Activated CD4-positive, CD25-positive, alpha-beta regulatory T cell treated with anti-CD3 and anti-CD28 coated beads, Interleukin-2, amount 50 U/mL, for 72 hours (primary cell): ENCODE data around the gene RS1.

Experiments used
- DNase-seq: peaks from one replicate; pipeline ENCODE4 v3.0.0; 2021

The RS1 gene

DNA sequence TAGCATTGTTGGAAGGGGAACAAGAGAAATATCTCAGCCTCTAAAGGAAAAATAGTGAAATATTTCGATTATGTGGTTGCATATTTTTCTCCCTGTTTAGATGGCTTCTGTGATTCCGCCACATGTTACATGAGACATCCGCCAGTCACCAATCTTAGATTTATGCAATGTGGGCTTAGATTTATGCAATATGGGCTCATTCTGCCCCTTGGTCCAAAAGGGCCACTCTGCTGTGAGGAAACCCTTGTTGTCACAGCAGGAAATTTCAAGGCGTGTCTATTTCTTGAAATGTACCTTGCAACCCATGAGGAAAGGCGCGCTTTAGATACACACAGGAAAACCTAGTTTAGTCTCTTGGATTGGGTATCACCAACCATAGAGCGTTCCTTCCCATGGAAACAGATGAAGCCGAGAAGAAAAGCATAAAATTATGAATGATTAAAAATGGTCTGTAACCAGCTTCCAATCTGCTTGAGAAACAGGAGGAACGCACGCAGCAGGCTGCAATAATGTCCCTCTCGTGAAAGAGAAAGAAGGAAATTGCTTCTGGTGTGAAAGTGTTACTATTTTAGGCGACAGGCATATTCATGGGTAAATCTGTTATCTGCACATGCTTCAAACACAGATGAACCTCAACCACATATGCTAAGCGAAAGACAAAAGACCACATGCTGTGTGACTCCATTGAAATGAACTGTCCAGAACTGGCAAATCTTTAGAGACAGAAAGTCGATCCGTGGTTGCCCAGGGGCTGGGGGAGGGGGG lies 3.7 kb downstream of the RS1 start:
- no peak for DNase-seq

DNA sequence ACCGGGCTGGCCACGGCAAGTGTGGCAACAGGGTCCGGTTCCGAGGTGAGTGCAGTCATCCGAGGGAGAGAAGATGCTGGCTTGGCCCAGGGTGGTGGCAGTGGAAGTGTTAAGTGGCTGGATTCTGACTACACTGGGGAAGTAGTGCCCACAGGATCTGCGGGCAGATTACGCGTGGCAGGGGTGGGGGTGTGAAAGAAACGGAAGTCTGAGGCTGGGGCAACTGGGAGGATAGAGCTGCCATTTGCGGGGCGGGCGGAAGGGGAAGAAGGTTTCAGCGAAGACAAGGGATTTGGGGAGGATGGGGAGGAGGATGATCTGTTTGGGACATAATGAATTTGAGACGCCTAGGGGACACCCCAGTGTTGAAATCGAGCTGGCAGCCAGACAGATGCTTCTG lies 5.3 kb downstream of the RS1 start:
- no peak for DNase-seq

DNA sequence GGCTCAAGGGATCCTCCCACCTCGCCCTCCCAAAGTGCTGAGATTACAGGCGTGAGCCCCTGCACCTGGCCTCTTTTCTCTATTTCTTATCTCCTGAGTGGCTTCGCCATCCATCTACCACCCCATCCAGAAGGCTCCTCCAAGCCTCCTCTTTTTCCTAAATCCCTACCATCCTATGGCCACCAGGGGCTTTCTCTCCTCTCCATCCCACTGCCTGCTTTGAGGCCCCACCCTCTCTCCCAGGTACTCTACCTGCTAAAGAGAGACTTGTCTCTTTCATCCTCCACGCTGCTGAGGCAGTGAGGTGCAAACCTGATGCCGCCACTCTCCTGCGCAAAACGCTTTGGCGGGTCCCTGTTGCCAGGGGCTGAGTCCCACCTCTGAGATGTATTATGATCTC lies 7.0 kb downstream of the RS1 start:
- no peak for DNase-seq

DNA sequence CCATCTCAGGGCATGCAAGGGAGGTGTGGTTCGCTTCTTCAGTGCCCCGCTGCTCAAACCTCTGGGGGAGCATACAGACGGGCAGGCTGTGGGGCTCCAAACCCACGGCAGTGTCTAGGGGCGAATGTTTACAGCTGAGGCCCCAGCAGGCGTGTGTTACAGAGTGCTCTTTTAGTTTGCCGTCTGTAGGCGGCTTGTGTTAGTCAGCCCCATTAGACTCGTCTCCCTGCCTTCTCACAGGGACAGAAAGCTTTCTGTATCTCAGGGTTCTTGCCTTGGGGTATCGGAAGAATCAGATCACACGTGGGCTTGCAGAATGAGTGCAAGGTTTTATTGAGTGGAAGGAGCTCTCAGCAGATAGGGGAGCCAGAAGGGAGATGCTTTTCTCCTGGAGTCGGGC lies 10.6 kb downstream of the RS1 start:
- no peak for DNase-seq

DNA sequence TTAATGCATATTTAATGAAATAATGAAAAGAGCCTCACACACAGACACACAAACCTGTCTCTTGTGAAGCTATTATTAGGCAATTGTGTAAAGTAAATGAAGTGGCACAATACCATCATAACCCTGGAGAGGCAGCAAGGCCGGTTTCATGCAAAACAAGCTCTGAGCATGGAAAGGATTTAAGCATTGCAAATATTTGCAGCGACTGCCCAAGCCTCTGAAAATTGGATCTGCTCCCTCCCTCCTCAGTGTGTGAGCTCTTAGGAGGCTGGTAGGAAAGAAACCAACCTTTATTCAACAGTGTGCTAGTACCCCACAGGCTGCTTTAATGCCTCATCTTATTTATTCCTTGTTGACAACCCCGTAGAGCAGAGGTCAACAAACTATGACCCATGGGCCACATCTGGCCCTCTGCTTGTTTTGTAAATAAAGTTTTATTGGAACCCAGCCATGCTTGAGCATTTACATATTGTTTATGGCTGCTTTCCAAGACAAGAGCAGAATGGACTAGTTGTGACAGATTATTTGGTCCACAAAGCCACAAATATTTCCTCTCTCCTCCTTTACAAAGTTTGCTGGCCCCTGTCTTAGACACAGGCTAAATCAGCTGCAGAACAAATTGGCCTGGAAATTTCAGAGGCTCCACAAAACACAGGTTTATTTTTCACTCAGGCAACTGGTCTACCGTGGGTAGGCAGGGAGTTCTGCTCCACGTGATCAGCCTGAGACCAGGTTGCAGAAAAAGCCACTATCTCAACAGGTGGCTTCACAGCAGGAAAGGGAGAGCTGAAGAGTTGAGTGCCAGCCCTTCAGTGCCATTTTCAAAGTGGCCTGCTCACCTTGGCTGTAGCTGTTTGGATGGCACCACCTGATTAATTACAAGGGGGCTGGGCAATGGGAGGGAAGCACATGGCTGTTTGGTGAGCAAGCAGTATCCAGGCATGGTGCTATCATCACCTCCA lies 16.8 kb downstream of the RS1 start:
- DNase-seq: no peak

DNA sequence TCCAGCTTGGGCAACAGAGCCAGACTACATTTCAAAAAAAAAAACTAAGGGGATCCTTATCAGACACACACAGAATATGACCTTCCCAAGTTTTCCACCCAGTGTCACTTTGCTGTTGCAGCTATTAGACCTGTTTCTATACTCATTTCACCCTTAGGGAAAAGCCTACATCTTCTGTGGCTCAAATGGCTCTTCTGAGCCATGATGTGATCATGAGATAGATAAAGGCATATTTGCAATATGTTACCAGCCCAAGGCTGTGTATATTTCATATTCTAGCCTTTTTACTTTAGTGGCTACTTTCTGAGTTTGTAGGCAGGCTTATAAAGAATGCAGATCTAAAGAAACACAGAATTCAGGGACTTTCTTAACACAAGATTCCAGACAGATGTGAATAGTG lies 19.3 kb downstream of the RS1 start:
- DNase-seq: no peak

DNA sequence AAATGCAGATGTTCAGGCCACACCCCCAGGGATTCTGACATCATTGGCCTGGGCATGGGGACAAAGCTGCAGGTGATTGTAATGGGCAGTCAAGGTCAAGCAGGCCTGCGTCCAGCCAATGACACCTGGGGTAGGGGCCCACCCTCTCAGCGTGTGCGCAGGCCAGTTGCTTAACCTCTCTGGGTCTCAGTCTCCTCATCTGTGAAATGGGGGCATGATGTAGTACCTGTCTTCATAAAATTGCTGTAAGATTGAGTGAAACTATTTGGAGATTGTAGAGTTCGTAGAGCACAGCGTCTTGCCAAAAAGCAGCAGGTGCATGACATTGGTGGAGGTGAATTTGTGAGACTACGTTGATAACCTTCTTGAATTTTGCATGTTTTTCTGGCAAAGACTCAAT lies 21.2 kb downstream of the RS1 start:
- no peak for DNase-seq

DNA sequence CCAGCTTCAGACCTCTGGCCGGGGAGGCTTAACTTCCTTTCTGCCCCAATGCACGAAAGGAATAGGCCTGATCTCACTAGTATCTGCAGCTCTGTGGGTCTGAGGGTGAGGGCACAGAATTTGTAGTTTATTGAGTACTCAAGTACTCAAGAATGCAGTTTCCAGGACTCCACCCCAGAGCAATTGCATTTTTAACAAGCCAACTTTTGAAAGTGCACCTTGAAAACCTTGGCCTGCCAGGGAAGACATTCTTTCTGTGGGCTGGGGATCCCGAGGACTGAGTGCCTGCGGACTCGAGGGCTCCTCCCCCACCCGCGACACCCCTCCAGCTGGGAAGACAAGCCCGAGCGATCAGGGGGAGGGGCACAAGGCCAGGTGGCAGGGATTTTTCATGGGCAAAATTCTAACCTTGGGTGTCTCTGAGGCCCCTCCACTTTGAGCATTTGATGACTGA lies 22.4 kb downstream of the RS1 start:
- no peak for DNase-seq

DNA sequence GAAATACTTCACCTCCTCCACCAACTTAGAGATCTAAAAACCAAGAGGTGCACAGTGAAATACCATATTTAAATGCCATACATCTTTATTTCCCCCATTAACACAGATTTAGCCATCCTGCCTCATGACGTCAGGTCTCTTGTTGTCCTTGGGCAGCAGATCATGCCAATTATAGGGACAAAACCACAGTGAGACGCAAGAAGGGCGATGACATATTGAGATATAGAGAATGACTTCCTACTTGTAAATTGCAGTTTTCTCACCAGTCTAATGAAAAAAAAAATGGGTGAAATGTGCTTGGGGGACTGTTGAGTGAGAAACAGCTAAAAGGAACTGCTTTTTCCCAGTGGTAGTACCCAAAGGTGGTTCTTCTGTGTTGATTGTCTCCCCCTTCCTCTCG lies 24.3 kb downstream of the RS1 start:
- no peak for DNase-seq

DNA sequence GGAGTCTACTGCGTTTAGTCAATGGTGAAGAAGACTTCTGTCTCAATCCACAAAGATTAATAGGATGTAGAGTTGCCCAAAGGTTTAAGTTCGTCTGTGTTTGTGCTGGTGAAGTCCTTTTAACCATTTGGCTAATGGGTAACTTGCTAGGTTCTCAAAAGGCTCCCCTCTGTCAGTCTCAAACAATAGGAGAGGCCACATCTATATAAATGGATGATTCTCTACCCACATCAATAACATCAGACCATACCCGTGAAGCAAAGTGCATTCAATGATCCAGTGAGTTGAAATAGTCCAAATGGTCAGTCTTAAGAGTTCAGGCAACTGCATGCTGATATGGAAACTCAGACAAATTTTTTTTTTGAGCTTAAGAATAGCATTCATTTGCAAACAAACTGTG lies 28.1 kb downstream of the RS1 start:
- DNase-seq: no peak

DNA sequence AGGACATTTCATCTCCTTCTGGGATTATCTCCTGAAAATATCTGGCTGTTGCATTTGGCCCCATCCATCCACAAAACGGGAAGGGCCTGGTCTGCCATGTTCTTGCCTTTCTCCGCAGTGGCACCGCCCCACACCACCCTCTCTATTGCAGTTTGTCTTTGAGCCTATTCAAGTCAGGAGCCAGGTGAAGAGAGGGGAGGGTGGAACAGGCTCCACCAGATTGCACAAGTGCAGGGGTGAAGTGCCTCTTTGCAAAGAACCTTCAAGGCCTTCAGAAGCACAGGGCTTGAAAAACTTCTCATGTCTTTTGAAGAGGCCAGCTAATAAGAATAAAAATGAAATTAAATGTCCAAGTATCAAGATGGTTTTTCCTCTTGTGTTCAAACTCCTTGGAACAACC lies 28.7 kb downstream of the RS1 start:
- no peak for DNase-seq

DNA sequence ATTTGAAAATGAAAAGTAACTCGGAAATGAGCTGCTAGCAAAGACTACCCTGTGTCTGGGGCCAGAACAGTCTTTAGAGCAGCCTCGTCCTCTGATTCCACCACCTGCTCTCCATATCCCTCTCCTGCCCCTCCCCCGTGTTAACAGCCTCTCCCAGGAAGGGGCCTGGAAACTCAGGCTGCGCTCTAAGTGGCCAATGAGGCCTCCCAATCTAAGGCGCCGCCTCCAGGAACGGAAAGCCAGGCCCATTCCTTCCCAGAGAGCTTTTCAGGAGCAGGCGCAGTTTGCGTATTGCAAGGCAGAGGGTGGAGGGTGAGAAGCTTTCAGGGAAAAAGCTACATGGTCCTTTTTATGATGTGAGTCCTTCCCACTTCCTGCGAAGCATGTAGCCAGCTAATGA lies 31.2 kb downstream of the RS1 start:
- no peak for DNase-seq

DNA sequence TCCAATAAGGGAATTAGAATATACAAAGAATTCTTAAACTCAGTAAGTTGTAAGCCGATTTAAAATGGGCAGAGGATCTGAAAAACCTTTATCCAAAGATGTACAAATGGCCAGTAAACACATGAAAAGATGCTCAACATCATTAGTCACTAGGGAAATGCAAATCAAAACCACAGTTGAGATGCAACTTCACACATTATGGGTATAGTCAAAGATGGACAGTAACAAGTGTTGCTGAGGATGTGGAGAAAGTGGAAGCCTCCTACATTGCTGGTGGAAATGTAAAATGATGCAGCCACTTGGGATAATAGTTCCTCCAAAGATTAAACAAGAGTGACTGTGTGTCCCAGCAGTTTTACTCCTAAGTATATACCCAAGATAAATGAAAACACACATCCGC lies 32.6 kb downstream of the RS1 start:
- no peak for DNase-seq

DNA sequence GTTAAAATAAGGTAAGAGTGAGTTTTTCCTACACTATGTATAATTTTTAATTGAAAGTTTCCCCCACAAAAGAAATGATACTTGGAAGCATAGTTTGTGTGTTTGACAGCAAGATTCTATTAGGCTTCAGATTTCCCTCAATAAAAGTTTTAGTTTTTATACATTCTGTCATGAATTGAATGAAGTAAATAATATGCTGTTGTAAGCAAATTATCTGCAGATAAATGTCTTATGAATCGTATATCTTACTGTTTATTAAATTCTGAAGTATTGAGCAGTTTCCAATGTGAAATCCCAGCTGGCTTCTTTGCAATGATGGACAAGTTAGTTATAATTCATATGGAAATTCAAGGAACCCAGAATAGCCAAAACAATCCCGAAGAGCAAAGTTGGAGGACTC lies 33.5 kb downstream of the RS1 start:
- no peak for DNase-seq

DNA sequence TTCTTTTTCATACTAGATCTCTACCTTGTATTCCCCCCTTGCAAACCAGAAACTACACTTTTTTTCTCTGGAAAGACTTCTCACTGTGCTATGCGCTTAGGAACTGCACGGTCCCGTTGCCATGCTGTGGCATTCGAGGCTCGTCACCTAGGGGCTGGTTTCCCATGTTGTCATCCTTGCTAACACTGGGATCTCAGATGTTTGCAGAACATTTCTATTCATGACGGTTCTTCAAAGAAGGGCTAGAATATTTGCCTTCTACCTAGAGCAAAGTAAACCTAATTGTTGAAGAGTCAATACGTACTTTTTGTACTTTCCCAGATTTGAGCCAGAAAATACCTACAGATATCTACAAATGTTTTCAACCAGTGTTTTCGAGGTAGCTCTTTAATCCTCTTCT lies 41.0 kb downstream of the RS1 start:
- no peak for DNase-seq

DNA sequence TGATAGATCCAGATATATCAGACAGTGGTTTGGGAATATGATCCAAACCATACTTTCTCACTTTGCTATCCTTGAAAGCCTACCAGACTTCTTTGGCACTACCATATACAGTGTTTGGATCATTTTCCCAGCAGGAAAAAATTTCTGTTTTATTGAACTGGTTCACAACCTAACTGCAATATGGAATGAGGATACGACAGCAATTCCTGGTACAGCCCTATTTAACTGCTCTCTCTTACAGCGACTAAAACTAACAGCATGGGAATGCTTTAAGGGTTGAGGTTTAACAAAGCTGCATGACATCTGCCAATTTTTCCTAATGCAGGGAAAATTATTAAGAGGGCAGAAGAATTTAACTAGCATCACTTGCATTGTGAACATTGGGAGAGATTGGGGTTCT lies 47.3 kb downstream of the RS1 start:
- DNase-seq: no peak

DNA sequence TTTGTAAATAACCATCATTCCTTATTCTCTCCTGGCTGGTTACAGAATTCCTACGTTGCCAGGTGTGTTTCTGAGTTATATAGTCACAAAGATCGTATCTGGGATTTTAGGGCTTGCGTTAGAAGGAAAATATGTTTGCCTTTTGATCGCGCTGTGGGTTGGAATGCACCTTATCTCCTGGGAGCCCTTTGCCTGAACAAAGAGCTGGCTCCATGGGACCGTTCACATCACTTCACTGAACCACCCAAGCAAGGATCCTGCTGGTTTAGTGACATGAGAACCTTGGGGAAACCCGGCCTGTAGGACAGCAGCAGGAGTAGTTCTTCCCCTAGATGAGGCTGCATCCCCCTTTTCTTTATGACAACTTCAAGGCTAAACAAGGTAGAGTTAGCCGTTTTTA lies 51.6 kb downstream of the RS1 start:
- DNase-seq: no peak

DNA sequence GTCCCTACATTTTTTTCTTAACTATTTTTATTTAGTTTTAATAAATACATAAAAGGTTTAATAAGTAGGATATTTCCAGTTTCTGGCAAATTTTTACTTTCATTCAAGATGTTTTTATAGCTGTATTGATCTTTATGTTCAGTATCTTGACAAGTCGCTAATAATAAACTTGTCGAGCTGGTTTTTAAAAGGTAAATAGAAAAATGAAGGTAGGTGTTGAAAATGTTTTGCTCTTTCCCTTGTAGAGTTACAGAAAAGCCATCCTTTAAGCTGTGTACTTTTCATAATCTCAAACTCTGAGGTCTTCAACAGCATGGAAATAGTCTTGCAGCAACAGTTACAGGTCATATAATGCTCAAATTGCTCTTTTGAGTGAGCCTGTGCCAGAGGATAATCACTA lies 52.6 kb downstream of the RS1 start:
- no peak for DNase-seq

DNA sequence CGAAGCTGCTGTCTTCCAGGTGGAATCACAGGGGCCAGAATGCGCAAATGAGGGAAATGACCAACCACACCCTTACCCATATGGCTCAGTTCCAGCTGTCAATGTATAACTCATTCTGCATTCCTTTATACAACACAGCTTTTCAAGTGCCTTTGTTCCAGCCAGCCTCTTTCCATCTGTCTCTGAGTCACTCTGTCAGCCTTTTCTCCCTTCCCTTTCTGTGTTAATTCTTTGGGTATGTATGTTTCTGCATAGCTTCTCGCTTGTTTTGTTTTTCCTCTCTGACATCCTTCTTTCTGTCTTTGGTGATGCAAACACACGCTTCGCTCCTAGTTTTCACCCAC lies 54.5 kb downstream of the RS1 start:
- no peak for DNase-seq

DNA sequence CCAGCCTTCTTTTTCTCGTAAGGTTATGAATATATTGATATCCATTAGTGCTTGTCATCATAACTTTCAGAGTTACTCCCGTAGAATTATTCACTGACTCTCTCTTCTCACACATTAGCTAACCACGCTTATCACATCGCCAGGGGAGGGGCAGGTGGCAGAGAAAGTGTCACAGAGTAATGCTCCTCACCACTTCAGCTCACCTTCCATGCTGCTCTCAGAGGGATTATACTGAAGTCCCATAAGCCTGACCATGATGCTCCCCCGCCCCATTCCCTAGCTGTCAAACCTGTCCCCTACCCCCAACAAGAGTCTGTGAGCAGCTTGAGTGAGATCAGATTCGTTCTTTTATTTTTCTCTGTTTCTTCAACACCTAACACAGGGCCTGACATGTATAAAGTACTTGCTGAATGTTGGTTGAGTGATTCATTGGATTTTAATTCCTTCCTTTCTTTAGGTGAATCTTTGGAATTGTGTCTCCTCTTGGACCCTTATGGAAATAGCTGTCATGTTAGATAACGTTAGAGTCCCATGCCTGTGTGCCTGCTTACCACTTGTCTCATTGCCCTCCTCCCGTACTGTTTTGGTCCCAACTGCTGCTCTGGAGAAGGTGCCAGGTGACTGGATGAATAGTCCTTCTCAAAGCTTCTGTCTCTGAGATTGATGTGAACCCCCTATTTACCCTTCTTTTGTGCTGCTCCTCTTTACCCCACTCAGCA lies 55.1 kb downstream of the RS1 start:
- DNase-seq: no peak

DNA sequence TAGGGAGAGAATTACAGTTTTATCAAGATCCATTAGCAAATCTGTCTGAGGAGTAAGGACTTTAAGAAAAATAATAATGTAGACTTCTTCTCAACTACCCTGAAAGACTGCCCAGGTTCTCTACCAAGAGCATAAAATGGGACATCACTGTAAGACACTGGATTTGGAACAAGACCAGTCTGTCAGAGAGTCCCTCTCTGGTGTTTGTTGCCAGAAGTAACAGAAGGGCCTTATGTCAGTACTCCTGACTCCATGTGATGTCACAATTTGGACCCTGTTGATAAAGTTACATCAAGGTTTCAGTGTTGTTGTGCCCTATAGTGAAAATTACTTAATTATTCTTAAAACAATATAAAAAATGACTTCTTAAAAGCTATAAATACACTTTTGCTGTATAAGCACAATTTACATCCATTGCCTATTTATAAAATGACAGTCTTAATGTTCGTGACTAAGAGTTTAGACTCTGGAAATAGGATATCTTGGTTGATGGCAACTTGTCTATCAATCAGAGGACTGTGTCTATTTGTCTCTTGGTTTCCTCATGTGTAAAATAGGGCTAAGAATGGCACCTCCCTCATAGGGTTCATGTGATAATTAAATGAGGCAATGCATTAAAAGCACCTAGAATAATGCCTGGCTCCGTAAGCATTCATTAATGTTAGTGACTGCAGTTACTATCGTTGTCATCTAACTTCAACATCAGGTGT lies 57.8 kb downstream of the RS1 start:
- DNase-seq: no peak

DNA sequence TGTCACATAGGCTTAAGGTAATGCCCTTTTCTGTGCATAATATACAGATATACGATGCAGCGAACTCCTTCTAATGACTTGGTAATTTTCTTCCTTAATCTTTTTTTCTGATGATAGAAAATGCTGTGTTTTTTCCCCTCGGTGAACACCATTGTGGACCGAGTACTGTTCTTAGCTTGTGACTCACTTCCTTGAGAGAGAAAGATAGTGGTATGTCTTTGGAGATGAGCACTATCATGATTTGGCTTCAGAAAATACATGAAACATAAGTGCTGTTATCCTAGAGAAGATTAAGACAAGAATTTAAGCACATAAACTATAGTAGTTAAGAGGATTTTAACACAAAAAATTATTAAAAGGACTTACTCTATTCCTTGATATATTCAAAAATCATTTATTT lies 63.9 kb downstream of the RS1 start:
- no peak for DNase-seq

DNA sequence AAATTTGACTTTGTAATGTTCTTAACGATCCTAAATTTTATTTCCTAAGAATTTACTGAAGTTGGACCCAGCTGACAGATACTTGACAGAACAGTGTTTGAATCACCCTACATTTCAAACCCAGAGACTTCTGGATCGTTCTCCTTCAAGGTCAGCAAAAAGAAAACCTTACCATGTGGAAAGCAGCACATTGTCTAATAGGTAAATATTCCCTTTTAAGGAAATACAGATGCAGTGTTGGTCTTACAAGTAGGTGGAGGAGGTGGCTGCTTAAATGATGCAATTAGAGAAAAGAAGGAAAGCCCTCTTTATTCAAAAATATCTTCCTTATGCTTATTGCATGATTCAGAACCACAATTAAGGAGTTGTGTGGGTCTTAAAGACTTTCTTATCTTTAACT lies 73.5 kb downstream of the RS1 start:
- DNase-seq: no peak
